ENCODE data around the gene FBXL19.

DNA sequence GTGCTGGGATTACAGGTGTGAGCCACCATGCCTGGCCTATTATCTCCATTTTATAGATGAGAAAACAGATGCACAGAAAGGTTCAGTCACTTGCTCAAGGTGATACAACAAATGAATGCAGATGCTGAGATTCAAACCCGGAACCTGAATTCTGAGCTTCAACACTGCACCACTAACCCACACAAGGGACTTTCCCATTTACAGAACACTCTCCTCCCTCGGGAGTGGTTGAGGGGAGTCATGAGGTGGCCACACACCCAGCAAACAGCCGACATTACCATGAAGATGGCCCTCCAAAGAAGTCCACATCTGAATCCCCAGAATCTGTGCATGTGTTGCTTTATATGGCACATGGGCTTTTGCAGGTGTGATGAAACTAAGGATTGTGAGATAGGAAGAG is 38.6 kb upstream of the FBXL19 start:
- TF ChIP-seq CTCF (IDR thresholded peaks at IDR 0.05; ENCODE audit: control extremely low read depth in 1 of 3, insufficient read depth in 1 of 3, low read depth in 1 of 3, low read length in 3 of 3) (no peak), PHF8 (conservative IDR thresholded peaks at IDR 0.05; ENCODE audit: low read depth, low read length) (no peak), CBX5 (IDR thresholded peaks at IDR 0.05; ENCODE audit: low read depth, low read length) (no peak), EZH2 (IDR thresholded peaks at IDR 0.05; ENCODE audit: low read depth, low read length, severe bottlenecking) (no peak), JUN (IDR thresholded peaks at IDR 0.05; ENCODE audit: low read depth, low read length) (no peak), USF2 (IDR thresholded peaks at IDR 0.05; ENCODE audit: low read length) (no peak), SIX5 (IDR thresholded peaks at IDR 0.05; ENCODE audit: low read depth, low read length) (no peak), CREB1 (IDR thresholded peaks at IDR 0.05) (no peak), SP2 (IDR thresholded peaks at IDR 0.05; ENCODE audit: low read length) (no peak), RAD21 (IDR thresholded peaks at IDR 0.05 in 1 of 2, conservative IDR thresholded peaks at IDR 0.05 in 1 of 2; ENCODE audit: low read depth in 2 of 2, low read length in 2 of 2) (no peak), CEBPB (IDR thresholded peaks at IDR 0.05; ENCODE audit: low read depth, low read length) (no peak)
